Measurements from ENCODE around the gene ASCL2.

DNA sequence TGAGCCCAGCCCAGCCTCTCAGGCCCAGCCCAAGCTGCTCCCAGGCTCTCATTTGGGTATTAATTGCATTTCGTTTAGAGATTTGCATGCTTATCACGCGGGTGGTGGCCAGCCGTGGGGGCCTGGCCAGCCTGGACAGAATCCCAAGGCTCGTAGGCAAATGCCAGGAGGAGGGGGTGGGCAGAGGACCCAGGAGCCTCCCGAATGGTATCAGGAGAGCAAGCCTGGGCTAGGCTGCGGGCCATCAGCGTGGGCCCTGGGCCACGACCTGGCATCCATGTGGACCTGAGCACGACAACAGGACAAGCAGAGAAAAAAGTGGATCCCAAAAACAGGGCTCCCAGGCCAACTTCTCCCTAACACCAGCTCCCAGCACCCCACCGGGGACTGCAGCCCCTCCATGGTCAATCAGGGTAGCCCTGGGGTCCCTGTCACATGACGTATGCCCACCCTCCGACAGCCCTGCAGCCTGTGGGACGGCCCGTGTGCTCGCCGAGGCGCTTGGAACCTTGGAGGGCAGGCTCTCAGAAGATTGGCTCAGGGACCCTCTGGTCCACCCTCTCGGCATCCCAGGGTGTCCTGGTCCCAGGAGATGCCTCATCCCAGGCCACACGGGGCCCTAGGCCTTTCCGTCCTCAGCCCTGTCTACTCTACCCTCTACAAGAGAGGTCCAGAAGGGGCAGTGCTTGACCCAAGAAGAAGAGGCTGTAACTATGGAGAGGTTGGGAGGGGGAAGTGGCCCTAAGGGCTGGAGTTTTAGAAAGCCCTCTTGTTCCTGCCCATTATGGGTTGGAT, 8.8 kb downstream of the ASCL2 start:
- TF ChIP-seq, protein P1, sequence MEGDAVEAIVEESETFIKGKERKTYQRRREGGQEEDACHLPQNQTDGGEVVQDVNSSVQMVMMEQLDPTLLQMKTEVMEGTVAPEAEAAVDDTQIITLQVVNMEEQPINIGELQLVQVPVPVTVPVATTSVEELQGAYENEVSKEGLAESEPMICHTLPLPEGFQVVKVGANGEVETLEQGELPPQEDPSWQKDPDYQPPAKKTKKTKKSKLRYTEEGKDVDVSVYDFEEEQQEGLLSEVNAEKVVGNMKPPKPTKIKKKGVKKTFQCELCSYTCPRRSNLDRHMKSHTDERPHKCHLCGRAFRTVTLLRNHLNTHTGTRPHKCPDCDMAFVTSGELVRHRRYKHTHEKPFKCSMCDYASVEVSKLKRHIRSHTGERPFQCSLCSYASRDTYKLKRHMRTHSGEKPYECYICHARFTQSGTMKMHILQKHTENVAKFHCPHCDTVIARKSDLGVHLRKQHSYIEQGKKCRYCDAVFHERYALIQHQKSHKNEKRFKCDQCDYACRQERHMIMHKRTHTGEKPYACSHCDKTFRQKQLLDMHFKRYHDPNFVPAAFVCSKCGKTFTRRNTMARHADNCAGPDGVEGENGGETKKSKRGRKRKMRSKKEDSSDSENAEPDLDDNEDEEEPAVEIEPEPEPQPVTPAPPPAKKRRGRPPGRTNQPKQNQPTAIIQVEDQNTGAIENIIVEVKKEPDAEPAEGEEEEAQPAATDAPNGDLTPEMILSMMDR (IDR thresholded peaks at IDR 0.05): no peak
- no peak for TF ChIP-seq POLR2A (IDR thresholded peaks at IDR 0.05)
